Activated naive CD4-positive, alpha-beta T cell treated with anti-CD3 and anti-CD28 coated beads, Interleukin-2, amount 50 U/mL, for 72 hours (primary cell): Measurements from ENCODE around the gene HCRT. TPM values are rescaled to one million over a fixed set of nuclear protein-coding genes. Genes with fewer than 3 reads are reported as not detected.
"Not testable (repeated sequence)": the region's sequence is repeated elsewhere in the genome, so short reads cannot be mapped to it uniquely, and the experiment has no call there.

ENCODE experiments used
- ATAC-seq, 2 donors: fragments of 150-1000 bp; cut with Tn5 transposase; 2 replicates each; pipeline ENCODE4 v1.10.0; 2021; ENCODE audit warnings: mild to moderate bottlenecking in 2 of 2, moderate library complexity in 2 of 2
- DNase-seq, 2 donors: peaks; one replicate each; pipeline ENCODE4 v3.0.0; 2021 to 2022; ENCODE audit warnings: low spot score in 2 of 2
- H3K27ac Mint-ChIP-seq, 2 donors: one replicate each; pipeline ENCODE4 v1.8.0; 2022; ENCODE audit warnings: mild to moderate bottlenecking in 2 of 2, mixed read lengths in 2 of 2
- H3K36me3 Mint-ChIP-seq, 2 donors: one replicate each; pipeline ENCODE4 v1.8.0; 2022; ENCODE audit warnings: mixed read lengths in 2 of 2
- H3K9me3 Mint-ChIP-seq, 2 donors: one replicate each; pipeline ENCODE4 v1.8.0; 2022; ENCODE audit warnings: mixed read lengths in 2 of 2
- total RNA-seq, 2 donors: library from RNA; stranded (reverse); gene quantifications; one replicate each; pipeline ENCODE4 v1.2.3, GENCODE V29; 2022

The HCRT gene
- total RNA-seq, 2 donors from 2014 or later = not detected

GRCh38 chr17:42186191-42186590, 939 bp upstream of the HCRT start:
- not testable (repeated sequence) for DNase-seq, ATAC-seq, H3K36me3 Mint-ChIP-seq, H3K27ac Mint-ChIP-seq, H3K9me3 Mint-ChIP-seq

- H3K27ac Mint-ChIP-seq = peak overlapping the region in 1 of 2 donors; percentile 81
- no peak for ATAC-seq
- H3K36me3 Mint-ChIP-seq = peaks cover 0 to 7% of the 10 kb centered on the region in 2 donors
- no peak for DNase-seq
- no peaks in the 10 kb centered on the region for H3K9me3 Mint-ChIP-seq
Observed at GRCh38 chr17:42185621-42185930, 324 bp upstream of the HCRT start.

GRCh38 chr17:42183741-42184711, 1.2 kb downstream of the HCRT start:
- Mint-ChIP-seq H3K9me3 (no peaks in the 10 kb centered on the region), H3K27ac (peak overlapping the region; percentile 81 to 96), H3K36me3 (peaks cover 0 to 7% of the 10 kb centered on the region in 2 donors)
- peak; percentile 69 to 76 for ATAC-seq
- DNase-seq = peak; percentile 87 to 93

- DNase-seq (no peak), ATAC-seq (no peak)
- no peaks in the 10 kb centered on the region for H3K9me3 Mint-ChIP-seq
- peak overlapping the region; percentile 81 to 96 for H3K27ac Mint-ChIP-seq
- peaks cover 0 to 7% of the 10 kb centered on the region in 2 donors for H3K36me3 Mint-ChIP-seq
Observed at GRCh38 chr17:42182927-42183734, 2.1 kb downstream of the HCRT start.

- Mint-ChIP-seq H3K27ac (no peak overlapping the region), H3K9me3 (no peaks in the 10 kb centered on the region), H3K36me3 (peaks cover 0 to 7% of the 10 kb centered on the region in 2 donors)
- no peak for ATAC-seq
- no peak for DNase-seq
Observed at GRCh38 chr17:42181851-42182207, 3.4 kb downstream of the HCRT start.

GRCh38 chr17:42180922-42181850, 4.1 kb downstream of the HCRT start, which contains the start of gene KCNH4:
TSS of gene KCNH4 (minus strand) at chr17:42181142. CDS start at chr17:42180945, 197 bp downstream.
- ATAC-seq = peak; percentile 47 to 74
- Mint-ChIP-seq H3K36me3 (peaks cover 0 to 7% of the 10 kb centered on the region in 2 donors), H3K9me3 (no peaks in the 10 kb centered on the region)

GRCh38 chr17:42180411-42180921, 4.8 kb downstream of the HCRT start:
- ATAC-seq (no peak), DNase-seq (no peak)
- Mint-ChIP-seq H3K27ac (no peak overlapping the region), H3K9me3 (no peaks in the 10 kb centered on the region), H3K36me3 (peaks cover 0 to 7% of the 10 kb centered on the region in 2 donors)

More at GRCh38 chr17:42180922-42181850, 4.1 kb downstream of the HCRT start, which contains the start of gene KCNH4:
- no peak within 1 kb of the TSS for H3K27ac Mint-ChIP-seq
- DNase-seq = peak; percentile 83 to 88

GRCh38 chr17:42179911-42180410, 5.3 kb downstream of the HCRT start:
- H3K27ac Mint-ChIP-seq = no peak overlapping the region
- H3K9me3 Mint-ChIP-seq = no peaks in the 10 kb centered on the region
- ATAC-seq (no peak), DNase-seq (no peak)
- peaks cover 0 to 7% of the 10 kb centered on the region in 2 donors for H3K36me3 Mint-ChIP-seq

- ATAC-seq (no peak), DNase-seq (no peak)
- Mint-ChIP-seq H3K36me3 (peaks cover 0 to 7% of the 10 kb centered on the region in 2 donors), H3K9me3 (no peaks in the 10 kb centered on the region), H3K27ac (no peak overlapping the region)
Observed at GRCh38 chr17:42179335-42179734, 5.9 kb downstream of the HCRT start.

- Mint-ChIP-seq H3K9me3 (no peaks in the 10 kb centered on the region), H3K27ac (peak overlapping the region in 1 of 2 donors; percentile 7), H3K36me3 (peaks cover 0 to 7% of the 10 kb centered on the region in 2 donors)
- no peak for ATAC-seq
- no peak for DNase-seq
Observed at GRCh38 chr17:42178817-42179216, 6.4 kb downstream of the HCRT start.

- Mint-ChIP-seq H3K27ac (no peak overlapping the region), H3K9me3 (no peaks in the 10 kb centered on the region), H3K36me3 (no peaks in the 10 kb centered on the region)
- ATAC-seq = no peak
- no peak for DNase-seq
Observed at GRCh38 chr17:42177684-42178083, 7.6 kb downstream of the HCRT start.

- DNase-seq (no peak), ATAC-seq (no peak)
- H3K9me3 Mint-ChIP-seq = no peaks in the 10 kb centered on the region
- no peak overlapping the region for H3K27ac Mint-ChIP-seq
- H3K36me3 Mint-ChIP-seq = no peaks in the 10 kb centered on the region
Observed at GRCh38 chr17:42174126-42174783, 11.0 kb downstream of the HCRT start.

- no peak overlapping the region for H3K27ac Mint-ChIP-seq
- no peak for DNase-seq
- H3K36me3 Mint-ChIP-seq = no peaks in the 10 kb centered on the region
- H3K9me3 Mint-ChIP-seq = no peaks in the 10 kb centered on the region
- no peak for ATAC-seq
Observed at GRCh38 chr17:42171831-42172230, 13.4 kb downstream of the HCRT start.

GRCh38 chr17:42169351-42169750, 15.9 kb downstream of the HCRT start:
- DNase-seq (no peak), ATAC-seq (no peak)
- Mint-ChIP-seq H3K9me3 (no peaks in the 10 kb centered on the region), H3K36me3 (no peaks in the 10 kb centered on the region), H3K27ac (no peak overlapping the region)

- H3K36me3 Mint-ChIP-seq = no peaks in the 10 kb centered on the region
Observed at GRCh38 chr17:42167807-42168206, 17.4 kb downstream of the HCRT start.

More at GRCh38 chr17:42167807-42168206, 17.4 kb downstream of the HCRT start:
- no peaks in the 10 kb centered on the region for H3K9me3 Mint-ChIP-seq
- no peak overlapping the region for H3K27ac Mint-ChIP-seq
- no peak for ATAC-seq
- no peak for DNase-seq
